GM21381 (cell line): Measurements from ENCODE around the gene OTUD1.

Experiments used
- ATAC-seq: cut with Tn5 transposase; IDR thresholded peaks from one replicate; pipeline ENCODE4 v1.9.1; 2021; ENCODE audit warnings: mild to moderate bottlenecking, moderate library complexity; ENCODE audit not compliant: unreplicated experiment

The OTUD1 gene

DNA sequence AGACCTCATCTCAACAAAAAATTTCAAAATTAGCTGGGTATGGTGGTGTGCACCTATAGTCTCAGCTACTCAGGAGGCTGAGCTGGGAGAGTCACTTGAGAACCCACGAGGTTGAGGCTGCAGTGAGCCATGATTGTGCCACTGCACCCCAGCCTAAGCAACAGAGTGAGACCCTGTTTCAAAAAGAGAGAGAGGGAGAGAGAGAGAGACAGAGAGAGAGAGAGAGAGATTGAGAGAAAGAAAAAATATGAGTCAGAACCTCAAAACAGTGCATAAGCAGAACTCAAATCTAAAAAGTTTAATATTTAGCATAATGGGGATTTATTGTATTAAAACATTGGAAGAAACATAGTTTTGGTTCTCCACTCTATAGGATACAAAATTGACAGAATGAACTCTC lies 17.5 kb upstream of the OTUD1 start:
- ATAC-seq, result no peak

GRCh38 chr10:23422003-23422411 lies 16.9 kb upstream of the OTUD1 start:
- no peak for ATAC-seq

GRCh38 chr10:23432166-23432565 lies 6.7 kb upstream of the OTUD1 start:
- no peak for ATAC-seq

- no peak for ATAC-seq
These were observed 6.2 kb upstream of the OTUD1 start for GRCh38 chr10:23432639-23433038.

DNA sequence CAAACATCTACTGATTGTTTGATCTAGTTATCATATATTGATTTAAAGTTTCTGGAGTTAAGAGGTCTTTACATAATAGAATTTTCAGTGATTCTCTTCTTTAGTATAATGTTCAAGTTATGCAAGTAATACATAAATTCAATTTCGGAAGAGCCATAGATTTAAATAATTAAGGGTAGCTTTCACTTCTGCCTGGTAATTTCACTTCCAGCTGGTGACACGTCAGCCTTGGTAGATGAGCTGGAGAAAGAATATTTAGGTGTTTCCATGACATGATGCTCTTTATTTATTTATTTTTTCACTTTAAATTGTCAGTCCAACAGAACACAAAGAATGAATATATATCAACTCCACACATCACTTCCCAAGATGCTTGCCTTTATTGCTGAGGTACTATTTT lies 5.2 kb upstream of the OTUD1 start:
- no peak for ATAC-seq

- ATAC-seq, result no peak
These were observed 3.5 kb upstream of the OTUD1 start for GRCh38 chr10:23435378-23435777.

GRCh38 chr10:23436983-23437382 lies 1.9 kb upstream of the OTUD1 start:
- no peak for ATAC-seq

GRCh38 chr10:23437963-23438546 lies 820 bp upstream of the OTUD1 start:
- no peak for ATAC-seq

GRCh38 chr10:23439452-23439960 lies 631 bp downstream of the OTUD1 start:
- ATAC-seq, result peak; percentile 6

DNA sequence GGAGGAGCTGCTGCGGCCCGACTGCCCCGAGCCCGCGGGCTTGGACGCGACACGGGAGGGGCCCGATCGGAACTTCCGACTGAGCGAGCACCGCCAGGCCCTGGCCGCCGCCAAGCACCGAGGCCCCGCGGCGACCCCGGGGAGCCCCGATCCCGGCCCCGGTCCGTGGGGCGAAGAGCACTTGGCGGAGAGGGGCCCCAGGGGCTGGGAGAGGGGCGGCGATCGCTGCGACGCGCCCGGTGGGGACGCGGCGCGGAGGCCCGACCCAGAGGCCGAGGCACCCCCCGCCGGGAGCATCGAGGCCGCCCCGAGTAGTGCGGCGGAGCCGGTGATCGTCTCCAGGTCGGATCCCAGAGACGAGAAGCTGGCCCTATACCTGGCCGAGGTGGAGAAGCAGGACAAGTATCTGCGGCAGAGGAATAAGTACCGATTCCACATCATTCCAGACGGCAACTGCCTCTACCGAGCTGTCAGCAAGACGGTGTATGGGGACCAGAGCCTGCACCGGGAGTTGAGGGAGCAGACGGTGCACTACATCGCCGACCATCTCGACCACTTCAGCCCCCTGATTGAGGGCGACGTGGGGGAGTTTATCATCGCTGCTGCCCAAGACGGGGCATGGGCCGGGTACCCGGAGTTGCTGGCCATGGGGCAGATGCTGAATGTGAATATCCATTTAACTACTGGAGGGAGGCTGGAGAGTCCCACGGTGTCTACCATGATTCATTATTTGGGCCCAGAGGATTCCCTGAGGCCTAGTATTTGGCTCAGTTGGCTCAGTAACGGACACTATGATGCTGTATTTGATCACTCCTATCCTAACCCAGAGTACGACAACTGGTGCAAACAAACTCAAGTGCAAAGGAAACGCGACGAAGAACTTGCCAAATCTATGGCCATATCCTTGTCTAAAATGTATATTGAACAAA lies 1.4 kb downstream of the OTUD1 start:
- peak; percentile 14 for ATAC-seq

DNA sequence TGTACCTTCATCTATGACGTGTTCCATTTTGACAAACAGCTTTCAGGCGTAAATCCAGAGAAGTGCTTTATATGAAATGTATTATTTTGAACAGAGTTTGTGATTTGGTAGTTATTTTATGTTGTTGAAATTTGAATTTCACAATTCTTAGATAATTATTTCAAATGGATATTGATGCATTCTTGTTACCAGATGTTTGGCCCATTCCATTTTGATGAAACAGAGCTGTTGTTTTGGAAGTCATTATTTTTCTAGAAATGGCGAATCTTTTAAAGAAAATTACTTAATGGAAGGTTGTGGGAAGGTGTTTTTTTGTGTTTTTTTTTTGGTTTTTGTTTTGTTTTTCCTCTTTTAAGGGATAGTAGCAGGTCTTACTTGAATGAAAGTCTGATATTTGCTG lies 2.4 kb downstream of the OTUD1 start:
- ATAC-seq, result no peak

- ATAC-seq, result no peak
These were observed 4.1 kb downstream of the OTUD1 start for GRCh38 chr10:23442936-23443335.

- ATAC-seq, result no peak
These were observed 6.7 kb downstream of the OTUD1 start for GRCh38 chr10:23445591-23445990.

DNA sequence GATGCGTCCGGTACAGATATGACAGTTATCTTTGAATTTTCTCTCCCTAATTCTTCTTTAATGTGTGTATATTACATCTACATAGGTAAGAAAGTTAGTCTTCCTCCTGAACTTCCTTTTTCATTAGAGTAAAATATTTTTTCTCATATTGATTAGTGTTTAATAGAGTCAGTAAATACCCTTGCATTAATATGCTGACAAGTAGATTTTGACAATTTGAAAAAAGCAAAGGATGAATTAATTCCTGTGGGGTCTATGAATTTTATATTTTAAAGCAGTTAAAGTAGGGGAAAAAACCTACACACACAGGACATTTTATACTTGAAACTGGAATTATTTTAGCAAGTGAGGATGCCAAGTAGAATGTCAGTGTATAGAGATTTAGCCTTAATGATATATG lies 9.4 kb downstream of the OTUD1 start:
- ATAC-seq, result no peak

DNA sequence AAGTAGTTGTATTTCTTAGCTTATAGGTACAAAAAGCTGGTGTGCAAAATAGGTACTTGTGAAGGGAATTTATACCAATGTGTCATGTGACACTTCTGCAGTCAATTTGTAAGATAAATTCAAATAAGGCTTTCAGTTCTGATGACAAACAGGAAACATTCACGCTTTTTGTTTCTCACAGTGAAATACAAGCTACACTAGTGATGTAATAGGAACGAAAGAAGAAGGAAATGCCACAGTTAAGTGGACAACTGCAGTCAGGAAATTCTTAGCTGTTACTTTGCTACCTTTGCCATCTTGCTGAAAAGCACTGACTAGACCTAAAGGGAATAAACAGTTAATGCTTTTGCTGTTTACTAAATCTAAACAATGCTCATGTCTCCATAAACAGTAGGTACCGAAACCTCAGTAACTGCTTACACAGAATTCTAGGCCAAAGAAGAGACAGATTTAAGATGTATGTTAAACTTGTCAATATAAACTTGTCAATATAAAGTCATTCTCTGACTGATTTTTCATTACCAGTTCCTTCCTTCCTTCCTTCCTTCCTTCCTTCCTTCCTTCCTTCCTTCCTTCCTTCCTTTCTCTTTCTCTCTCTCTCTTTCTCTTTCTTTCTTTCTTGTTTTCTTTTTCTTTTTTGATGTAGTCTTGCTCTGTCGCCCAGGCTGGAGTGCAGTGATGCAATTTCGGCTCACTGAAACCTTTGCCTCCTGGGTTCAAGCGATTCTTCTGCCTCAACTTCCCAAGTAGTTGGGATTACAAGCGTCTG lies 10.1 kb downstream of the OTUD1 start:
- ATAC-seq, result peak; percentile 85

DNA sequence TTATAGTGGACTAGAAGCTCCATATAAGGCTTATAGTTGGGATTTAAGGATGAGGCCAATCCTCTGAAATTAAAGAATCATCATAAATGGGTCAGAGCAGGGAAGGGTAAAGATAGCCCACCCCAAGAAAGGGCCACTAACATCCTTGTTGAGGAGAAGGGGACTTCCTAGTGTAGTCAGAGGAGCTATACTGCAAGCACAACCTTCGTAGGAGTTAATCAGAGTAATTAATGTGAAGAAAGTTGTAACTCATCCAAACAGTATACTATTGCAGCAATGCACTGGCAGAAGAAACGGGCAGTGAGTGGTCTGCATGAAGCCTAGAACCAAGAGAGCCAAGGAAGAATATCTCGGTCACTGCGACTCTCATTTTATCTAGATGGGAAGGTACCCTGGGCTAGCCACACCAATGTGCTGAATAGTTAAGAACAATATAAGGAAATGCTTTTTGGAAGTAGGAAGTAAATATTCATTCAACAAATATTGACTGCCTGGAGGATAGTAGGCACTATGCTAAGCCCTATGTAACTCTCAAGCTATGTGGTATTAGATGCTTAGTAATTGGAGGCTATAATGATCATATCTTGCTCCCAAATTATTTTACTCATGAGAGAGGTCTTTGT lies 13.3 kb downstream of the OTUD1 start:
- ATAC-seq, result no peak

GRCh38 chr10:23453465-23453864 lies 14.6 kb downstream of the OTUD1 start:
- no peak for ATAC-seq

DNA sequence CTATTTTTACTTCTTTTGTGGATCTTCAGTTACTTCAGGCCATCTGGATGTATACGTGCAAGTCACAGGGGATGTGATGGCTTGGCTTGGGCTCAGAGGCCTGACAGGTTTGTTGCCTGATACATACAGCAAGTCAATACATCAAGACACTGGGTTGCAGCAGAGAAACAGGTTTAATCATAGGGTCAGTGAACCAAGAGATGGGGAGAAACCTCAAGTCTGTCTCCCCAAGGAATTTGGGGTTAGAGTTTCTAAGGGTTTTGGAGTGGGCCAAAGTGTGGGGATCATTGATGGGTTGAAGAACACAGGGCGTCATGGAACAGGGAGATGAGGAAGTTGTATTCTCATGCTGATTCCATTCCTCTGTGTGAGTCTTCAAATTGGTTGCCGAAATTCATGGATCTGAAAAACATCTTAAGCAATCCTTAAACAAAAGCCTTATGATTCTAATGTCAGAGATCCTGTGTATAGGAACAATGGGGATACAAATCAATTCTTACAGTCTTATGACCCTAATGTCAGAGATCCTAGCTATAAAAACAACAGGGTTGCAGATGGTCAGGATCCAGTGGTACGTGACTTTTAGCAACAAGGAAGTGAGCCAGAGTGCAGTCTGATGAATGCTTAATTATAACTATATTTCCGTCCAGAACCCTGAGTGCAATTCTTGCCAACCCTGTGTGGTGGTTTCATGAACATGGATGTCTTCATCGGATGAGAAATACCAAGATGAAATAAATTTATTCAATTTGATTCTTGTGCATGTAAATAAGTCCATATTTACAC lies 18.9 kb downstream of the OTUD1 start:
- ATAC-seq, result no peak

DNA sequence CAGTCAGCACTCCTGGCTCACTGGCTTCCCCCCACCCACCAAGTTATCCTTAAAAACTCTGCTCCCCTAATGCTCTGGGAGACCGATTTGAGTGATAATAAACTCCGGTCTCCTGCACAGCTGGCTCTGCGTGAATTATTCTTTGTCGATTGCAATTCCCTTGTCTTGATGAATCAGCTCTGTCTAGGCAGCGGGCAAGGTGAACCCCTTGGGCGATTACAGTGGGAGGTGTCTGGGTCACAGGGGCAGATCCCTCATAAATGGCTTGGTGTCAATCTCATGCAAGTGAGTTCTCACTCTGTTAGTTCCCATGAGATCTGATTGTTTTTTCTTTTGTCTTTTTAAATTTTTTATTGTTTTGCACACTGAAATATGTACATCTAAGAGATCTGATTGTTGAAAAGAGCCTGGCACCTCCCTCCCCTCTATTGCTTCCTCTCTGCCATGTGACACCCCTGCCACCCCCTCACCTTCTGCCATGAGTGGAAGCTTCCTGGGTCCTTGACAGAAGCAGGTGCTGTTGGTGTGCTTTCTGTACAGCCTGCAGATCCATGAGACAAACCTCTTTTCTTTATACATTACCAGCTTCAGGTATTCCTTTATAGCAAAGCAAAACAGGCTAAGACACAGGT lies 20.5 kb downstream of the OTUD1 start:
- no peak for ATAC-seq

- ATAC-seq, result no peak
These were observed 22.7 kb downstream of the OTUD1 start for GRCh38 chr10:23461557-23461956.
